Spleen (tissue), 13 donors: ENCODE results near the gene ZNF236. TPM values are rescaled to one million over a fixed set of nuclear protein-coding genes. Genes with fewer than 3 reads are reported as not detected.
"Not testable (repeated sequence)": the region's sequence is repeated elsewhere in the genome, so short reads cannot be mapped to it uniquely, and the experiment has no call there.

Experiments
- DNase-seq: peaks from one replicate; pipeline ENCODE4 v3.0.0-alpha.2; 2020
- H3K27ac ChIP-seq, 8 donors: fragments of 200-600 bp; sonication (generic) in 7 of 8; 1 replicate in 4 of 8; 2 replicates in 4 of 8; pipeline versions ENCODE4 v1.5.0 to v1.8.0; 2016 to 2021; ENCODE audit warnings: inconsistent platforms in 4 of 8, mild to moderate bottlenecking in 4 of 8, moderate library complexity in 1 of 8
- H3K27me3 ChIP-seq, 7 donors: fragments of 200-600 bp; sonication (generic) in 6 of 7; replicated peaks in 1 of 7; 1 replicate in 4 of 7; 2 replicates in 3 of 7; pipeline versions ENCODE4 v1.5.0 to v1.8.0; 2016 to 2021; ENCODE audit warnings: inconsistent platforms in 3 of 7, mild to moderate bottlenecking in 1 of 7
- H3K36me3 ChIP-seq, 6 donors: fragments of 200-600 bp; sonication (generic) in 5 of 6; 1 replicate in 4 of 6; 2 replicates in 2 of 6; pipeline versions ENCODE4 v1.5.0 to v1.8.0; 2016 to 2021; ENCODE audit warnings: inconsistent platforms in 2 of 6
- H3K4me1 ChIP-seq, 6 donors: fragments of 200-600 bp; sonication (generic) in 5 of 6; 1 replicate in 3 of 6; 2 replicates in 3 of 6; pipeline versions ENCODE4 v1.5.0 to v1.8.0; 2016 to 2021; ENCODE audit warnings: inconsistent platforms in 3 of 6
- H3K4me3 ChIP-seq, 8 donors: fragments of 200-600 bp; sonication (generic) in 7 of 8; 1 replicate in 4 of 8; 2 replicates in 4 of 8; pipeline versions ENCODE4 v1.5.0 to v1.8.0; 2016 to 2021; ENCODE audit warnings: inconsistent platforms in 4 of 8, mild to moderate bottlenecking in 4 of 8, moderate library complexity in 2 of 8
- H3K9me3 ChIP-seq, 8 donors: fragments of 200-600 bp; sonication (generic) in 7 of 8; 1 replicate in 4 of 8; 2 replicates in 4 of 8; pipeline versions ENCODE4 v1.5.0 to v1.8.0; 2016 to 2021; ENCODE audit warnings: inconsistent platforms in 4 of 8
- POLR2A ChIP-seq, 3 donors: fragments of 450-650 bp; IDR thresholded peaks; one replicate each; pipeline ENCODE4 v1.5.1; 2017; ENCODE audit warnings: antibody characterized with exemption in 3 of 3, mild to moderate bottlenecking in 1 of 3
- POLR2AphosphoS5 ChIP-seq, 3 donors: sonication (generic); formaldehyde crosslinking; IDR thresholded peaks; one replicate each; pipeline ENCODE4 v1.5.1; 2017; ENCODE audit warnings: antibody characterized with exemption in 3 of 3
- WGBS, 5 donors: extraction: QIAGEN DNeasy Blood & Tissue Kit in 3 of 5; methylation state at CpG; one replicate each; pipeline versions ENCODE4 v1.1.5 to v1.1.7; 2013 to 2018; 5-methylcytosine and 5-hydroxymethylcytosine counted together
- intact Hi-C: fragments of 100-400 bp; cut with DNase I; formaldehyde crosslinking; loops from one replicate; pipeline ENCODE4 v1.15.0; 2023; ENCODE audit warnings: low total_unique reads
- long read RNA-seq, 2 donors: transcript quantifications; one replicate each; lab custom pipeline, GENCODE V29; 2026
- polyA plus RNA-seq, 3 donors: library from polyadenylated mRNA; stranded (reverse); fragments of 200-250 nt; gene quantifications; one replicate each; pipeline ENCODE4 v1.2.1, GENCODE V29; 2013
- total RNA-seq, 7 donors: library from RNA; depleted of rRNA in 3 of 7; stranded (reverse); fragments of >200 nt in 3 of 7; fragmentation: NEBNext Ultra II Directional in 4 of 7; extraction: Animal tissue kit (Norgen Biotek cat#: 25700) in 4 of 7; gene quantifications; one replicate each; pipeline versions ENCODE4 v1.1.0 to v1.2.1, GENCODE V29; 2016 to 2021
- TF ChIP-seq, protein P1 (sequence below), 11 experiments: fragments of 200-600 bp in 7 of 11; fragments of 450-650 bp in 4 of 11; sonication (generic) in 4 of 11; IDR thresholded peaks in 8 of 11; conservative IDR thresholded peaks in 3 of 11; 1 replicate in 7 of 11; 2 replicates in 4 of 11; pipeline versions ENCODE4 v1.4.0 to v1.8.0; 2016 to 2021; ENCODE audit warnings: antibody characterized with exemption in 11 of 11, inconsistent platforms in 4 of 11, mild to moderate bottlenecking in 1 of 11
- donor health status: healthy with polysubstance abuse.
- donor health status: DM: no; HTN: no; CAD: no; lungs with moderate emphysema.
- donor health status: DM: no; HTN: no; CAD: no.
- donor health status: Bipolar disorder and iron deficiency.
- donor health status: healthy.
- donor health status: DM: no; HTN: no; CAD: no.
- donor health status: DM: yes; HTN: yes; CAD: no.

The ZNF236 gene
- total RNA-seq (10 to 100 TPM; 15.1 to 25.4 (median 24.1) TPM), polyA plus RNA-seq (1 to 10 TPM; 1.5 to 2.6 (median 2.4) TPM)
- long read RNA-seq, donor 1, partial matches to known transcripts, result 9 of 9 reads
- long read RNA-seq, donor 1, other reads (novel, unspliced or antisense), result 0 of 9 reads
- long read RNA-seq, donor 2, result 0 reads

DNA sequence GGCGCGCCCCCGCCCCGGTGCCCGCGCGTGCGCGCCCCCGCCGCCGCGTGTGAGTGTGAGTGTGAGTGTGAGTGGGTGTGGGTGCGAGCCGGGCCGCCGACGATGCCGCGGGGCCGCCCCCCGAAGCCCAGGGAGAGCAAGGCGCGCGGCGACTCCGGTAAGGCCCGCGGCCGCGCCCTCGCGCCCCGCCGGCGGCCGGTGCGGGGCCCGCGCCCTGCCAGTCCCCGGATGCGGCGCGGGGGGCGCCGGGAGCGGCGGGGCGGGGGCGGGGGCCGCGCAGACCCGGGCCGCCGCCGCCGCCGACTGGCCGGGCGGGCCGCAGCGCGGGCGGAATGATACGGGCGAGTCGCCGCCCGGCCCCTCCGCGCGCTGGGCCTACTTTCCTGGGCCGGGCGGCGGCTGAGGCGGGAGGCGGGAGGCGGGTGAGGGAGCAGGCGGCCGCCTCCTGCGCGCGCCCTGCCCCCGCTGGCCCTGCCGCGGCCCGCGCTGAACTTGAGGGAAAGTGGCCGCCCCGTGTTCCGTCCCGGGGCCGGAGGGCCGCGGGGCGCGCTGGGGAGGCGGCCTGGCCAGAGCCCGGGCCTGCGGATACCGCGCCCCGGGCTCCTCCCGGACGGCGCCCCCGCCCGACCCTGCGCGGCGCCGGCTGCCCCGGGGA lies at the start of gene ZNF236:
Gene ZNF236 (plus strand): TSS at position 52 of the 655 bp plus-strand sequence. CDS start 51 bp downstream, at position 103.
- WGBS, 5 donors, result 0 to 2% (median 1%) methylated on average over 25 to 113 of the region's 113 CpGs
- H3K4me1 ChIP-seq, result peaks cover 18 to 76% (median 39%) of the 10 kb centered on the region in 6 donors
- peak; percentile 94 for DNase-seq
- no peaks in the 10 kb centered on the region for H3K27me3 ChIP-seq
- H3K4me3 ChIP-seq, result peak within 1 kb of the TSS; percentile 67 to 97 (median 81)
- no peaks in the 10 kb centered on the region for H3K36me3 ChIP-seq
- intact Hi-C loops, result no loop called here
- TF ChIP-seq, protein P1, sequence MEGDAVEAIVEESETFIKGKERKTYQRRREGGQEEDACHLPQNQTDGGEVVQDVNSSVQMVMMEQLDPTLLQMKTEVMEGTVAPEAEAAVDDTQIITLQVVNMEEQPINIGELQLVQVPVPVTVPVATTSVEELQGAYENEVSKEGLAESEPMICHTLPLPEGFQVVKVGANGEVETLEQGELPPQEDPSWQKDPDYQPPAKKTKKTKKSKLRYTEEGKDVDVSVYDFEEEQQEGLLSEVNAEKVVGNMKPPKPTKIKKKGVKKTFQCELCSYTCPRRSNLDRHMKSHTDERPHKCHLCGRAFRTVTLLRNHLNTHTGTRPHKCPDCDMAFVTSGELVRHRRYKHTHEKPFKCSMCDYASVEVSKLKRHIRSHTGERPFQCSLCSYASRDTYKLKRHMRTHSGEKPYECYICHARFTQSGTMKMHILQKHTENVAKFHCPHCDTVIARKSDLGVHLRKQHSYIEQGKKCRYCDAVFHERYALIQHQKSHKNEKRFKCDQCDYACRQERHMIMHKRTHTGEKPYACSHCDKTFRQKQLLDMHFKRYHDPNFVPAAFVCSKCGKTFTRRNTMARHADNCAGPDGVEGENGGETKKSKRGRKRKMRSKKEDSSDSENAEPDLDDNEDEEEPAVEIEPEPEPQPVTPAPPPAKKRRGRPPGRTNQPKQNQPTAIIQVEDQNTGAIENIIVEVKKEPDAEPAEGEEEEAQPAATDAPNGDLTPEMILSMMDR (IDR thresholded peaks at IDR 0.05 in 8 of 11, conservative IDR thresholded peaks at IDR 0.05 in 3 of 11), result no peak
- TF ChIP-seq POLR2A (IDR thresholded peaks at IDR 0.05) (peak in 2 of 3 donors; percentile 29 to 58), POLR2AphosphoS5 (IDR thresholded peaks at IDR 0.05) (peak; percentile 57 to 74 (median 72))
- no peaks in the 10 kb centered on the region for H3K9me3 ChIP-seq
- H3K27ac ChIP-seq, result peak within 1 kb of the TSS; percentile 92 to 99 (median 96)

DNA sequence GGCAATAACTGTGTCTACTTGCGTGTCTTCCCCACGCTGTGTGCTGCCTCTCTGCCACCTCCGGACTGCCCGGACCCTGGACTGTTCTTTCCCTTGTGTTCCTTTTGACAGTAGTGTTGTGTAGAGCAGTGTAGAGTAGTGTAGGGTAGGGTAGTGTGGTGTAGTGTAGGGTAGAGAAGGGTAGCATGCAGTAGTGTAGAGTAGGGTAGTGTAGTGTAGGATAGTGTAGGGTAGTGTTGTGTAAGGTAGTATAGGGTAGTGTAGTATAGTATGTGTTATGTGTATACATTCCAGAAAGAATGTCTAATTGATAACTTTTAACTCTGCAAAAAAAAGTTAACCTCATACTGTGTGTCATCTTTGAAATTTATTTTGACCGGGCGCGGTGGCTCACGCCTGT lies 49.7 kb upstream of the ZNF236 start:
- 84 to 95% (median 90%) methylated on average over 8 of the region's 8 CpGs for WGBS, 5 donors
- H3K9me3 ChIP-seq, result peaks cover 0 to 26% (median 0%) of the 10 kb centered on the region in 8 donors
- no peaks in the 10 kb centered on the region for H3K36me3 ChIP-seq
- intact Hi-C loops, result no loop called here
- H3K4me1 ChIP-seq, result no peaks in the 10 kb centered on the region
- no peak for TF ChIP-seq POLR2A (IDR thresholded peaks at IDR 0.05)
- TF ChIP-seq POLR2AphosphoS5 (IDR thresholded peaks at IDR 0.05), result no peak
- TF ChIP-seq, protein P1 (IDR thresholded peaks at IDR 0.05 in 8 of 11, conservative IDR thresholded peaks at IDR 0.05 in 3 of 11), result no peak
- no peak overlapping the region for H3K27ac ChIP-seq
- no peak overlapping the region for H3K4me3 ChIP-seq
- H3K27me3 ChIP-seq, result peaks cover 0 to 23% (median 0%) of the 10 kb centered on the region in 7 donors
- no peak for DNase-seq

DNA sequence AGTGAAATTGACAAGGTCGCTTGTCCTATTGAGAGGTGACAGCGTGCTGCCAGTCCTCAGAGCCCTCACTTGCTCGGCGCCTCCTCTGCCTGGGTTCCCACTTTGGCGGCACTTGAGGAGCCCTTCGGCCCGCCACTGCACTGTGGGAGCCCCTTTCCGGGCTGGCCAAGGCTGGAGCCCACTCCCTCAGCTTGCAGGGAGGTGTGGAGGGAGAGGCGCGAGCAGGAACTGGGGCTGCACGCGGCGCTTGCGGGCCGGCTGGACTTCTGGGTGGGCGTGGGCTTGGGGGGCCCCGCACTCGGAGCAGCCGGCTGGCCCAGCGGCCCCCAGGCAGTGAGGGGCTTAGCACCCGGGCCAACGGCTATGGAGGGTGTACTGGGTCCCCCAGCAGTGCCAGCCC lies 45.3 kb upstream of the ZNF236 start:
- intact Hi-C loops, H3K9me3 ChIP-seq, DNase-seq, H3K4me1 ChIP-seq, H3K27ac ChIP-seq, H3K36me3 ChIP-seq, H3K27me3 ChIP-seq, H3K4me3 ChIP-seq: not testable (repeated sequence)
- WGBS, 5 donors, result 93 to 95% (median 94%) methylated on average over 8 to 22 of the region's 22 CpGs

DNA sequence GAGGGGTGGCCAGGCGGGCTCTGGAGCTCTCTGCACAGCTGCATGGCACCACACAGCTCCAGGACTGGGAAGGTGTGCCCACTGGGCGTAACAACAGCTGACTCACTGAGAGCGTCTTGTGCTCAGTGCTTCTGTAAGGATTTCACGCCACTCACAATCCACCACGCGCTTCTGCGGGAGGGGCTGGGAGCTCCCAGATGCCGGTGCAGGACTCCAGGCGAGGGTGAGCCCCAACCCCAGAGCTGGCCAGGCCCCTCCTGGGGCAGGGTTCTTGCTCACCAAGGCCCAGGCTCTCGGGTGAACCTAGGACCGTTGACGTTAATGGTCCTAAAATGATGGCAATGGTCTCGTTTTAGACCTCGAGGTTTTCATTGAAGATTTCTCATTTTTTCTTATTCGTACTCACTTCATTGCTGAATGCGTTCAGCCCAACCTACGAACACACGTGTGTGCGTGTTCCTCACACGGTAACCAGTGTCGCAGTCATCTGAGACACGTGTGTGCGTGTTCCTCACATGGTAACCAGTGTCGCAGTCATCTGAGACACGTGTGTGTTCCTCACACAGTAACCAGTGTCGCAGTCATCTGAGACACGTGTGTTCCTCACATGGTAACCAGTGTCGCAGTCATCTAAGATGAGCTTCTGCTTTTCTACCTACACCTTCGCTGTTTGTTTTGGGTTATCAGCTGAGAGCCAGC lies 38.4 kb upstream of the ZNF236 start:
- intact Hi-C loops, result no loop called here
- no peaks in the 10 kb centered on the region for H3K36me3 ChIP-seq
- TF ChIP-seq, protein P1 (IDR thresholded peaks at IDR 0.05 in 8 of 11, conservative IDR thresholded peaks at IDR 0.05 in 3 of 11), result no peak
- TF ChIP-seq POLR2A (IDR thresholded peaks at IDR 0.05) (no peak), POLR2AphosphoS5 (IDR thresholded peaks at IDR 0.05) (no peak)
- 85 to 89% (median 88%) methylated on average over 28 to 29 of the region's 29 CpGs for WGBS, 5 donors
- DNase-seq, result no peak
- no peaks in the 10 kb centered on the region for H3K9me3 ChIP-seq
- H3K27ac ChIP-seq, result no peak overlapping the region
- H3K4me1 ChIP-seq, result no peaks in the 10 kb centered on the region
- peaks cover 0 to 34% (median 0%) of the 10 kb centered on the region in 7 donors for H3K27me3 ChIP-seq
- H3K4me3 ChIP-seq, result no peak overlapping the region
